Measurements from ENCODE around the gene CCDC85B. TPM values are rescaled to one million over a fixed set of nuclear protein-coding genes. Genes with fewer than 3 reads are reported as not detected.

Gene CCDC85B
- total and polyA plus RNA-seq, 2 experiments from 2014 or later: 80.2 to 83.4 TPM

GRCh38 chr11:65883058-65883761 is 7.3 kb upstream of the CCDC85B start:
- Histone ChIP-seq H3K4me3 (no peak overlapping the region), H3K4me1 (ENCODE audit: low read depth) (no peaks in the 10 kb centered on the region), H3K27me3 (no peaks in the 10 kb centered on the region), H3K9me3 (ENCODE audit: low read depth) (no peaks in the 10 kb centered on the region), H3K36me3 (peaks cover 19% of the 10 kb centered on the region), H3K27ac (no peak overlapping the region)
- no peak for TF ChIP-seq CTCF (IDR thresholded peaks at IDR 0.05; ENCODE audit: low read depth, low read length)
- DNase-seq (ENCODE audit: low read depth in 1 of 2, low spot score in 1 of 2): no peak

- Histone ChIP-seq H3K4me1 (ENCODE audit: low read depth) (peaks cover under 1% of the 10 kb centered on the region), H3K36me3 (peaks cover 19% of the 10 kb centered on the region), H3K9me3 (ENCODE audit: low read depth) (no peaks in the 10 kb centered on the region), H3K27me3 (no peaks in the 10 kb centered on the region), H3K27ac (no peak overlapping the region), H3K4me3 (no peak overlapping the region)
- TF ChIP-seq CTCF (IDR thresholded peaks at IDR 0.05; ENCODE audit: low read depth, low read length): no peak
- no peak for DNase-seq (ENCODE audit: low read depth in 1 of 2, low spot score in 1 of 2)
These were observed 6.4 kb upstream of the CCDC85B start for GRCh38 chr11:65883786-65884715.

- H3K27me3 ChIP-seq: no peaks in the 10 kb centered on the region
- no peaks in the 10 kb centered on the region for H3K9me3 ChIP-seq (ENCODE audit: low read depth)
- no peak overlapping the region for H3K27ac ChIP-seq
- TF ChIP-seq CTCF (IDR thresholded peaks at IDR 0.05; ENCODE audit: low read depth, low read length): peak; percentile 100
- peaks cover 6% of the 10 kb centered on the region for H3K4me1 ChIP-seq (ENCODE audit: low read depth)
- H3K4me3 ChIP-seq: no peak overlapping the region
- DNase-seq (ENCODE audit: low read depth in 1 of 2, low spot score in 1 of 2): peak; percentile 78 to 82
- peaks cover 19% of the 10 kb centered on the region for H3K36me3 ChIP-seq
These were observed 5.8 kb upstream of the CCDC85B start for GRCh38 chr11:65884716-65885092.

GRCh38 chr11:65885231-65885630 is 5.2 kb upstream of the CCDC85B start:
- no peak for DNase-seq (ENCODE audit: low read depth in 1 of 2, low spot score in 1 of 2)
- Histone ChIP-seq H3K27ac (no peak overlapping the region), H3K9me3 (ENCODE audit: low read depth) (no peaks in the 10 kb centered on the region), H3K4me1 (ENCODE audit: low read depth) (peaks cover 11% of the 10 kb centered on the region), H3K4me3 (no peak overlapping the region), H3K27me3 (no peaks in the 10 kb centered on the region), H3K36me3 (peaks cover 19% of the 10 kb centered on the region)
- no peak for TF ChIP-seq CTCF (IDR thresholded peaks at IDR 0.05; ENCODE audit: low read depth, low read length)

- no peak for TF ChIP-seq CTCF (IDR thresholded peaks at IDR 0.05; ENCODE audit: low read depth, low read length)
- peaks cover 11% of the 10 kb centered on the region for H3K4me1 ChIP-seq (ENCODE audit: low read depth)
- DNase-seq (ENCODE audit: low read depth in 1 of 2, low spot score in 1 of 2): no peak
- H3K27ac ChIP-seq: no peak overlapping the region
- H3K4me3 ChIP-seq: no peak overlapping the region
- no peaks in the 10 kb centered on the region for H3K27me3 ChIP-seq
- H3K9me3 ChIP-seq (ENCODE audit: low read depth): no peaks in the 10 kb centered on the region
- H3K36me3 ChIP-seq: peaks cover 19% of the 10 kb centered on the region
These were observed 4.5 kb upstream of the CCDC85B start for GRCh38 chr11:65885808-65886536.

Data from cardiac muscle cell (in vitro differentiated cells and primary cell).